Inflammatory macrophage (primary cell): ENCODE data around the gene DNMT3A.

Source experiments
- DNase-seq, 2 donors: peaks; one replicate each; pipeline ENCODE4 v3.0.0-alpha.2; 2020 to 2022

The DNMT3A gene

GRCh38 chr2:25304321-25304720 is 37.4 kb downstream of the DNMT3A start:
- peak; percentile 82 to 92 for DNase-seq

- DNase-seq = peak in 1 of 2 donors; percentile 57
Measured at GRCh38 chr2:25303633-25304236, 38.0 kb downstream of the DNMT3A start.

- peak; percentile 68 to 72 for DNase-seq
Measured at GRCh38 chr2:25302758-25303375, 38.9 kb downstream of the DNMT3A start.

DNA sequence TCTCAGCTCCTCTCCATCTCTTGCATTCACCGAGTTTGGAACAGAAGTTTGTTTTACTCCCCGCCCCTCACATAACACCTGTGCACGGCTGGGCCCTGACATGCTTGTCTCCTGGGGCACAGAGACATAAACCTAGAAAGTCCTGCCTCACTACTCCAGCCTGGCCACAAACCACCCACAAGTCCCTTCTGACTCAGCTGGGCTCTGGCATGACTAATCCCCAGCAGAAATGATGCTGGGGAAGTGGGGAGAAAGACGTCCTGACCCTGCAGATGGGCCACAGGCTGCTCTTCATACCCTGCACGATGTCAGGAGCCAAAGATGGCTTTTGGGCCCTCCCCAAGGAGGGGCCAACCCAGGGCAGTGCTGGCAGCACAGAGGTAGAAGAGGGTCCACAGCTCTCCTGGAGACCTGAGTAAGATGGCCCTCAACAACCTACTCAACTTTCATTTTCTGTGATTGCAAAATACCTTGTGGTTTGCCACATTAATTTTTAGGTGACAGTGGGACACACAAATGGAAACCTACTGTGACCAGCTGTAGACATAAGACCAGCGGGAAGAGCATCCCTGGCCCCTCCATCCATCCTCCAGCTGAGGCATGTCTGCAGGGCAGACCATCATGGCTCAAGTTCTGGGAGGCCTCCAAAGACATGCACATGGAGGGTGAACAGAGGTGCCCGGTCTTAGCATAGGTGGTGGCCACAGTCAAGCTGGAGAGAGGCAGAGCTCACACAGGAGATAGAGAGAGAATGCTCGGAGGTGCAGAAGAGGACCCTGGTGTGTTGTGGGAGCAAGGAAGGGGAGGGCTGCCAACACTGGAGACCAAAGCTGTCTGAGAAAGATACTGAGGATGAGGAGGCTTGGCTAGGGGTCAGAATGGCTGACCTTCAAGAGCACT is 40.0 kb downstream of the DNMT3A start:
- peak; percentile 84 to 93 for DNase-seq

DNA sequence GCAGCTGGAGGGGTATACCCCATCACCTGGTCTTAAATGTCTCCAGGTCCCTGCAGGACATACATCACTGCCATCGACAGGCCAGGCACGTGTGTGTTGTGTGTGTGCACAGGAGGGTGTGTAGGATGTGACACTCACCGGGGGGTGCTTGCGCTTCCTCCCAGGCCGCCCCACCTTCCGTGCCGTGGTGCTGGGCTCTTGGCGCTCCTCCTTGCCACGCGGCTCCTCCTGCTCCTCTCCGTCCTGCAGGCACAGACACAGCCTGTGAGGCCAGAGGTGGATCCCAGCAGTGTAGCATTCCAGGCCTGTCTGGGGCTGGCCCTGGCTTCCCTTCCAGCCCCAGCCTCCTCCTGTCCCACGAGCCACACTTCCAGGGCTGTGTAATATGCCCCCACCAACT is 41.7 kb downstream of the DNMT3A start:
- DNase-seq = no peak

GRCh38 chr2:25298776-25299431 is 42.8 kb downstream of the DNMT3A start:
- DNase-seq = no peak

DNA sequence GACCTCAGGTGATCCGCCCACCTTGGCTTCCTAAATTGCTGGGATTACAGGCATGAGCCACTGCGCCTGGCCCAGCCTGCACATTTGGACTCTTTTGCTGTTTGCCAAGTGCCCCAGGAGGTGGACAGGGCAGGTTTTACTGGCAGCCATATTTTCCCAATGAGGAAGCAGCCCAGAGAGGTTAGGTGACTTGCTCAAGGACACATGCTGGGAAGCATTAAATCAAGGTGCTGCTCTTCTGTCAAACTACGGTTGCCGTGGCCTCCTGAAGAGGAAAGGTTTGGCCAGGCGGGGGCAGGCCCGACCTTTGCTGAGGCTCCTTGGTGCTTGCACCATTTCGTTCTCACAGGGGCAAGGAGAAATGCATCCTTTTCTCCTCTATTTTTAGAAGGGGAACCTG is 44.0 kb downstream of the DNMT3A start:
- DNase-seq = no peak

DNA sequence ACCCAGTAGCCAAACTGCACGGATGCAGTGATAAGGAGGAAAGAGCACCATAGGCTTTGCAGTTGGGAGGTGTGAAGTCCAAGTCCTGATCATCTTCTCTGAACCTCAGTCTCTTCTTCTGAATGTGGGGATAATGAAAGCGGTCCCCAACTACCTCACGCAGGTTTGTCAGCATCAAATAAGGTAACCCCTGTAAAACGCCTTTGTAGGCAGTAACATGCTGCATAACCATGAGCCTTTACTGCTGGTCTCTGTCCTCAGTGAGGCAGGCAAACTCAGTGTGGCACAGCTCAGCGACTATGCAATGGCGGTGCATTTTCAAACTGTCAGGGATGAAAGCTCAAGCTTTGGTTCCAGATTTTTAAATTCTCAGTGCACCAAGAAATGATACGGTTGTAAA is 46.1 kb downstream of the DNMT3A start:
- DNase-seq = no peak

DNA sequence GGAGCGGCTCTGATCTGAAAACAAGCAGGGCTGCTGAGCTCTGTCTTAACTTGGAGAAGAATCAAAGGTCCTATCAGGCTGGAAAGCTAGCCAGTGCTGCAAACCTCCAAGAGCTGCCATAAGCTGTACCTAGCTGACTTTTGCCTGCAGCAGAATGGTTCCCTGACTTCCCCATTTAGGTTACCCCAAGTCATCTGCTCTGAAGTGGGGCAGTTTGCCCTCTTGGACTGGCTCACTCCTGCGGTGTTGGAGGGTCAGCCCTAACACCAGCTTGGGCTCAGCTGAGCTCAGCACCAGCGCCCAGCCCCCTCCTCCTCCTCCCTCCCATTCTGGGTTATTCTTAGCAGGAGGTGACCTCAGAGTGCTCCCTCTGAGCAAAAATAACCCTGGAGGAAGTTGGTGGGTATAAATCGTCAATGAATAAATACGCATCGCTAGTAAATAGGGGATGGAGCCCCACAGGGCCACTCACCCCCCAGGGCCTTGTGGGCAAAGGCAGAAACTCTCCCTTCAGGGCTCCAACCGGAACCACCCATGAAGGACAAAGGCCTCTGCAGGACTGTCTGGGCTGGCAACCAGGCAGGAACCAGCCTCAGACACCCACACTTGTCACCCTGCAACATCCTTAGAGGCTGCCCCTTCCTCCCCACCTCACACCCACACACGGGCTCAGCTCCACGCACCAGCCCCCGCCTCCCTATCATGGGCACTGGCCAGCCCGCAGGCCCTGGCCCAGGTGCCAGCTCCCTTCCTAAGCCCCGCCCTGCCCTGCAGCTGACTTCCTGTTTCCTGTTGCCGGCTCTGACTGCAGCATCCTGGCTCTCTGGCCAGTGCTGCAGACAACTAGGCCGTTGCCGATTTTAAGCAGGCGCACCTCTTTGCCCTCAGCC is 46.9 kb downstream of the DNMT3A start:
- DNase-seq = peak; percentile 86 to 93

DNA sequence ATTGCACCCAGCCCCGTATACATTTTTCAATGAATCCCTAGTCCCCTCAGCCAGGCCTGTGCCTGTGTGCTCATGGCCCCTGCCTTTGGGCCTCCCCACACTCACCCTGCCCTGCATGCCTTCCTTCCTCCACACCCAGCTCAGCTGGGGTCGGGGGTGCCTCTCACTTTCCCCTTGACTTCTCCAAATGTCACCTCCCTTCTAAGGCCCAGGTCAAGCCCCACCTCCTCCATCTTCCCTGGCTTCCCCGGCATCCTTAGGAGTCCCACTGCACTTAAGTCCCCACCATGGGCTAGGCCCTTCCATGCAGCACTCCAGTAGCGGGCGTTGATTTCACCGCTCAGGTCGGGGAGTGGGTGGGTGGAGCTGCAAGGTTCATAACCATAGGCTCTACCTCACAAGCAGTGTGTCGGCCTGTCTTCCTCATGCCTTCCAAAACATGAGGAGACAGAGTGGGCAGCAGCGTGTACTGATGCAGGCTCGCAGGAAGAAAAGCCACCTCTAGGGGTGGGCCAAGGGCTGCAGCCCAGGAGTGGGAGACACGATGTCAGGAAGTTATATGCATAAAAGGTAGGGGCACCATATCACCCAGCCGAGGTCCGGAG is 47.7 kb downstream of the DNMT3A start:
- DNase-seq = peak in 1 of 2 donors; percentile 56

DNA sequence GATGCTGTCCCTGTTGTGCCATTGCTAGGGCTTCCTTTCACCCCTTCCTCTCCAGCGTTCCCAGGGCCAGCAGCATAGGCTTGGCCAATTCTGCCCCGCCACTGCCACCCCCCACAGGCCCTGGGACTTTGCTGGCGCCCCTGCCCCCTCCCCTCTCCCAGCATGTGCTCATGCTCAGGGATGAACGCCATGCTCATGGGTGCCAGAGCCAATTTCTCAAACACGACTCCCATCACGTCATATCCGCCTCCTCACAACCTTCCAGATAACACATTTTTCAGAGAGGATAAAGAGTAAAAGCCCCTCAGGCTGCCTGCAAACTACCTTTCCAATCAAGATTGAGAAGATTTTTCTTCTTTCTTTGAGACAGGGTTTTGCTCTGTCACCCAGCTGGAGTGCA is 48.6 kb downstream of the DNMT3A start:
- no peak for DNase-seq

DNA sequence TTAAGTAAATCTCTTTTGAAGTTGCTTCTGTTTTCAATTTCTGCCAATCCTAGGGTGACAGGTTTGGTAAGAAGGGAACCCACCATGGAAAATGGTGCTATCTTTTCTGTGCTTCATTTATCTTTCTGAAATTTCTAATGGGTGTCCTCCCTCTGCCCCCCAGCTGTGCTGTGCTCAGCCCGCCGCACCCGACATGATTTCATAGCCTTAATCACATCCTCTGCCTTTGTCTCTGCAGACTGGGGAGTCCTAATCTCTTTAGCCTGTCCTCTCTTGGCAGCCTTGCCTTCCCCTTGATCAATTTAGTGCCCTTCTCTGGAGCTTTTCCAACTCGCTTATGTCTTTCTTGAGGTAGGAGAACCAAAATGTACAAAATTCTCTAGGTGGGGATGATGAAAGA is 49.3 kb downstream of the DNMT3A start:
- no peak for DNase-seq

- peak in 1 of 2 donors; percentile 39 for DNase-seq
Measured at GRCh38 chr2:25290811-25291495, 50.8 kb downstream of the DNMT3A start.

GRCh38 chr2:25286723-25287483 is 54.8 kb downstream of the DNMT3A start:
- DNase-seq = no peak

DNA sequence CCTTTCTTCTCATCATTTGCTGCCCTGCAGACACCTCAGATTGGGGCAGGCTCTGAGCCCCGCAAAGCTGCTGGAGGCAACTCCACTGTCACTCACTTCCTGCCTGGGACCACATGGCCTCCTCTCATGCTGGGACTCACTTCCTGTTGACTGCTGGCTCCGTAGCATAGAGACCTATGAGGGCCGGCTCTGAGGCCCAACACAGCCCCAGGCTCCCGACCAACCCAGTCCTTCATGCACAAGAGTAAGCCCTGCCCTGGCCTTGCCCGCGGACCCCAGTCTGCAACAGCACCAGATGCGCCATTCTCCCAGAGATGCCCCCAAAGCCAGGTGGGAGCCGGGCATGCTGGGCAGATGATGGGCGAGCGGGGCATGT is 55.7 kb downstream of the DNMT3A start:
- DNase-seq = peak; percentile 52 to 68

DNA sequence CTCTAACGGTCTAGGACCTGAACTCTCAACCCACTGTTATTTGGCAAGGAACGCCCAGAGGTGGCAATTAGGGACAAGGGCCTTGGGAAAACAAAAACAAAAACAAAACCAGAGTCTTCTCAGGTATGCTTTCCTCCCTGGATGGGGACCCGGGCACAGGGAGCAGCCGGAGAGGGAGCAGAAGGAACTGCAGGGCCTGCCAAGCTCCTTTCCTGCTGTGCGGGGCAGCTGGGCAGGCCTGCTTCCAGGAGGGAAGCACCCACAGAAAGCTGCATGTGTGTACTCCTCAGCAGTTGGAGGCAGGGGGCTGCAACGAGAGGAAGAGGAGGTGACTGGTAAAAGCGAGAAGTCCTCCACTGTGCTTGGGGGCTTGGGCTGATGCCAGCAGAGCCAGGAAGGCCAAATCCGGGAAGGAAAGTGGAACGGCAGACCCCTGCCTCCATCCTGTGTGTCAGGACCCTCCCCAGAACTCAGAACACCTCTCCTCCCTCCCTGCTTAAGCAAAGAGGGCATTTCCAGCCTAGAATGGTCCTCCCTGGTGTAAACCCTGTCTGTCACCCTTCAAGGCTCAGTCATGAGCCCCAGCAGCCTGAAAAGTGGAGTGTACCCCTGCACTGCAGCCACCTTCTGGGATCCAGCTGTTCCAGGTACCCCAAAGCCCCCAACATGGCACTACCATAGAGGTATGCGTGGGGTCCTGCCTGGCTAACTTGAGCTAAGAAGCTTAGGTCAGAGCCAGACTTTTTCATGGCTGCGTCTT is 56.3 kb downstream of the DNMT3A start:
- no peak for DNase-seq

DNA sequence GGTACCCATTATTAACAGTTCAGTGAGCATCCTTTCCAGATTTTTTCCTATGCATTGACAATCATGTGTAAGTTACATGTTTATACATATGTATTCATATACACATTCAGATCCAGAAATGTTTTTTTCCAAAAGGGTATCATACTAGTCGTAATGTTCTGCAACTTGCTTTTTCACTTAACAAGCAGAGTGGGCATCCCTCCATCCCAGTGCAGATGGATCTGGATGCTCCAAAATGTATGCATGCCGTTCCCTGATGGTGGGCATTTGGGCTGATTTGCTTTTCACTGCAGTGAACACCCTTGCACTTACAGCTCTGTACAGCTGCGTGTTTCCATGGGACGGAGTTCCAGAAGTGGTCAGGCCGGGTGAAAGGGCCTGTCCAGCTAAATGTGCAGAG is 57.0 kb downstream of the DNMT3A start:
- DNase-seq = no peak

DNA sequence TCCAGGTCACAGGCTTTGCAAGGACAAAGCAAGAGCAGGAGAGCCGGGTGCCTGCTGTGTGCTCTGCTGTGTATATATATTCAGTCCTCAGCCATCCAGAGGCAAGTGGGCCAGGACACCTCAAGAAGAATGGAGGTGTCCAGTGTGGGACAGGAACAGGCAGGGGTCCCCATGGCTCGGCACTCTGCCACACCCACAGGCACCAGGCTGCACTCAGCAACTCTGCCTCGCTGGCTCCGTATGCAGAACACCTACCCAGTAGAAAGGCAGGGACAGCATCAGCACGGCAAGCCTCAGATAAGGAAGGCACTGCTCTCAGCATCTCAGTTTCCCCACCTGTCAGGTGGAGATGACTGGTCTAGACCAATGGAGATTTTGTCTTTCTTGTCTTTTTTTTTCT is 57.8 kb downstream of the DNMT3A start:
- DNase-seq = no peak

GRCh38 chr2:25281941-25282340 is 59.8 kb downstream of the DNMT3A start:
- DNase-seq = no peak

GRCh38 chr2:25281522-25281921 is 60.2 kb downstream of the DNMT3A start:
- no peak for DNase-seq
